ENCODE data around the gene GOSR2.
"Not testable (repeated sequence)": the region's sequence is repeated elsewhere in the genome, so short reads cannot be mapped to it uniquely, and the experiment has no call there.

Gene GOSR2

DNA sequence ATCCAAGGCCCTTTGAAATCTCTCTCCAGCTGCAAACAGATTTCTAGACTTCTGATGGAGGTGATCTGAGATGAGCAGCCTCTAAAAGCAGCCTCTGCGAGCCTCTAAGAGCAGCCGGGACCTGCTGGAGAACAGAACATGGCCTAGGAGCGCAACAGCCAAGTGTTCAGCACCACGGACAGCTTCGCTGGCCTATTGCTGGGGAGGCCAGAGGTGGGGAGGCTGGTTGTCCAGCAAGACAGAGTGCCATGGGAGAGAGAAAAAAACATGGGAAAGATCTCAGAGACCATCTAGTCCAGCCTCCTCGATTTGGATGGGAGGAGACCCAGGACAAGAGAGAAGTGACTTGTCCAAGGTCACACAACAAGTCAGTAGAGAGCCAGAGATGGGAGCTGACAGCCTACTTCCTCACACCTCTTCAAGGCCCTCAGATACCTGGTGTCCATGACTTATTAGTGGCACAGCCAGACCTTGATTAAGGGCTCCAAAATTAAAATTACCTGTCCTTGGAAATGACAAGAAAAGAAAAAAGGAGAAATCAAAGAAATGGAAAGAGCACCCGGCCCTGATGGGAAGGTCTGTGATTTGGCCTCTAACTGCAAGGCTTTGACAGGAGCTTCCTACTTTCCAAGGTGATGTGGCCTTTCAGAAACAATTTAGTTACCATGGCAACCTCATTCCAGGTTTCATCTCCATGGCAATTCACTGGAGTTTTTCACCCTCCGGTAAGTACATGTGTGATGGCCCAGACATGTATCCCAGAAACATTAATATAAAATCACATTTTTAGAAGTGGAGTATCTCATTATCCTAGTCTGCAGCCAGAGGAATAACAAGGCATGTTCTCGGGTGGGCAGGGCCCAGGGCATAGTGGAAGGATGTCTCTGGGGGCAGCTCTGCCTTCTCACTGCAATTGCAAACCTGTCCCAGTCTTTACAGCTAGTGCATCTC lies 41.6 kb downstream of the GOSR2 start:
- no peak for DNase-seq (ENCODE audit: low spot score)

DNA sequence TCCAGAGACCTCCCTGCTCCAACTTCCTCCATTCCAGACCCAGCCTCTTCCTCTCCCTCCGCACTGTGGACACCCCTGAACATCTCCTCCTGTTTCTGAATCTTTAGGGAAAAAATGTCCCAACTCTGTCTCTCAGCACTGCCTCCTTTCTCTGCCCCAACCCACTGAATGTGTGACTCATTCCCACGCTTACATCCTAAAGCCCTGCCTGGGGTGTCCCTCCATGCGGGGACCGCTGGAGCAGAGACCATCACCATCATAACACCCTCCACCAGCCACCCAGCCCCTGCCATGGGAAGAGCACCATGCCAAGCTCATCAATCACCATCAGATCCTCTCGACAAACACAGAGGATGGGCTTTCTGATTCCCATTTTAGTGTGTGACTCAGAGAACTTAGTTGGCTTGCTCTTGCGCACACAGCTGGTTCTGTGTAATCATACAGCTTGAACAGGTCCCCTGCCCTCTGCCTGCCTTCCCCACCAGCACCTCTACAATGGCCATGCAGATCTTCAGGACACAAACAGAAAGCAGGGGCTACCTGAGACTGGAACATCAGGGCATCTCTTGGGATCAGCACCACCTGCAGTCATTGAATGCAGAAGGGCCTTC lies 45.4 kb downstream of the GOSR2 start:
- no peak for DNase-seq (ENCODE audit: low spot score)

DNA sequence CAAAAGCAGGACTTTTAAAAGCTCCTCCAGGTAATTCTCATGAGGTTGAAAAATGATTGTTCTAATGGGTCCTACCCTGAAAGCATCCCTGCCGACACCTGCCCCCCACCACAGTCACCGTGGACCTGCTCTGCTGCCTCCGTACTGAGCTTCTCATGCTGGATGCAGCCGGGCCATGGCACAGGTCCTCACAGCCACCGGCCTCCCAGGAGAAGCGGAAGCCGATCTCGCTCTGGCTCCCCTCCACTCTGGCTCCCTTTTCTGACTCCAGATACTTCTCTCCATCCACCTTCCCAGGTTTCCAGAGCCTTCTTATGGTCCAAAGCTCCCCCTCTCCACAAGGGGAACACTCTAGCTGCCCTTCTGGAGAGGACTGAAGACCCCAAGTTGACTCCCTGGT lies 45.9 kb downstream of the GOSR2 start:
- DNase-seq (ENCODE audit: low spot score): no peak

DNA sequence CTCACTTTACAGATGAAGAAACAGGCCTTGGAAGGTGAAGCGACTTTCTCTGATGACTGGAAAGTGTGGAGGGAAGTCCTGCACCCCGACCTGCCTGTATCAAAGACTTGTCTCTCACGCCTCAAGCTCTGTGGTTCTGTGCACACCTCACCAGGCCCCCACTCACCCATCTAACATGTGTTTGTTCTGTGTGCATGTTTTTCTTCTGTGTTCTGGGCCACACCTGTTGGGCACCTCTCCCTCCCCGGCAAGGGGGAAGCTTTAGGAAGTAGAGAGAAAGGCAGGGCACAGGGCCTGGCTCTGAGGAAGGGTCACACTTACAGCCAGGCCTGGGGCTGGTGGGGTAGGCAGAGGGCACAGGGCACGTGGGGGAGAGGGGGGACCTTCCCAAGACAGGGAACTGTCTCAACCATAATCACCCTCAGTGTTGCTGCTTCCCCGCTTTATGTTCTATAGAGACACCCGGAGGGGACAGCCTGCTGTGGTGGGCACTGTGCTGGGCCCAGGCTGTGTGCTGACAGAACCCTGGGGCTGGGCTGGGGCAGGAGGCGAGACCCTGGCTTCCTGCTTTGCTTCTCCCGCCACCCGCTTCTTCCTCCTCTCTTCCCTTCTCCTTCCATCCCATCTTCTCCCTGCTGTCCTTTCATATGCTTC lies 48.8 kb downstream of the GOSR2 start:
- no peak for DNase-seq (ENCODE audit: low spot score)

DNA sequence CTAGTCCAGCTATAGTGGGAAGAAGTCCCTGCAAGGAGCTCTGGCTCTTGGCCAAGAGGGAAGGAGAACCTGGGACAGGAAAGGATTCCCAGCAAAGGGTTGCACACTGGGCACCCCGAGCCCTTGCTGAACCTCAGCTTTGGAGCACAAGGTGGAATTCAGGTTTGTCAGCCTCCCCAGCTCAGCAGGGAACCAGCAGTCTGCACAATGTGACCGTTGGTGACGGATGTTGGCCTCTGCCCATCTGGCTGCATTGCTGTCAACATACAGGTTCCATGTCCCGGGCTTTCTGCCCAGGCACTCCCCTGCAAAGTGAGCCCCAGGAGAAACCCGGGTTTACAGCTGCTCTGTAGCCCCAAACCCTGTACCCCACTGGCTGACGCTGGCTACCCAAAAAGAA lies 49.4 kb downstream of the GOSR2 start:
- DNase-seq (ENCODE audit: low spot score): no peak

DNA sequence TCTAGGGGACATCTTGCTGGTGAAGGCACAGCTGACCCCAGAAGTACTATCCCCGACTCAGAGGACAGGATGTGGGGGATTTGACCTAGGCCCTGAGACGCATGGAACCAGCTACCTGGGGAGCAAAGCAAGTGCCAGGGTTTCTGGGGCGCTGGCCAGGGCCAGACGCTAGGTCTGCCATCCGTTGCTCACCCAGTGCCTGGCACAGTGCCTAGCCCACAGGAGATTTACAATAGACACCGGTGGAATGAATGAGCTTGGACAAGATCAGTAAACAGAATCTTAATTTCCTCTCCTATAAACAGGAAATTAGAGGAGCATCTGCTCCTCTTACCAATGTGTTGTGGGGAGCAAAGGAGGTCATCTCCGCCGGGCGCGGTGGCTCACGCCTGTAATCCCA lies 51.1 kb downstream of the GOSR2 start:
- no peak for DNase-seq (ENCODE audit: low spot score)

DNA sequence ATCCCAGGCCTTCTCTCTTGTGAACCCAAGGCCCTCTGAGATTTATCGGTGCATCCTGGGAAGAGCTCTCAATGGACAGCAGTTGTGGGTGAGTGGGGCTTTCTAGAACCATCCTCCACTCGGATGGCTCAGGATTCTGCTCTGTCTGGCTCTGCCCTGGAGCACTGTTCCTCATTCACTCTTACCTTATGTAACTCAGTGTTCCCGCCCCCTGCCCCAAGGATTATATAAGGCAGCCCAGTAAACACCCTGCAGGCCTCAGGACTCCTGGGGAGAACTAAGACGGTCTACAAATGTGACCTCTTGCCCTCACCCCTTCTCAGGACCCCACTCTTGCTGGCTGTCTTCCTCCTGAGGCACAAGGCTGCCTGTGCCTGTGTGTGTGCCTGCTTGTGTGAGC lies 52.3 kb downstream of the GOSR2 start:
- no peak for DNase-seq (ENCODE audit: low spot score)

DNA sequence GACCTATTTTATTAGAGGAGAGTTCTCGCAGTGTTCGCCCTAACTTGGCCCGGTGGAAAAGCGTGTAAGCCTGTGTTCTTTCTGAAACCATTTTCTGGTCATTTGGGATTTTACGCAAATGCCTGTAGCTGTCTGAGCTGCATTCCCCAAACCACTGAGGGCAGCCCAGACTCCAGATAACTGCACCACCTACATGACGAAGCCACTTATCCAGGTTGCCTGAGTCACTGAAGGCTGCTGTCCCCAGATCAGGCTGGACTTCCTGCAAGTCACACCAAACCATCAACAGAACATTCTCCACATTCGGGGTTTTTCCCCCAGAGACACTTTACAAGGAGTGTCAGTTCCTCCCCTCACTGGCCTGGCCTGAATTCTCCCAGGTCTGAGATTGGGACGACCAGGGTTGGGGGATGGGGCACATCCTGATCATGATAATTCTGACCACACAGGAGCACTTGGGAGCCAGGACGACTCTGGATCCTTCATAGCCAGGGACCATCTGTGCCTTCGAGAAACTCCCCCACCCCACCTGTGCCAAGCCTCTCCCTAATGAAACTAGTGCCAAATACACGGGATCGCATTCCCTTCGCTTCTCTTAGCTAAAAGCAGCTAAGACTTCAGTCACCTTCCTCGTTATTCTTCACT lies 53.8 kb downstream of the GOSR2 start:
- DNase-seq (ENCODE audit: low spot score): no peak

DNA sequence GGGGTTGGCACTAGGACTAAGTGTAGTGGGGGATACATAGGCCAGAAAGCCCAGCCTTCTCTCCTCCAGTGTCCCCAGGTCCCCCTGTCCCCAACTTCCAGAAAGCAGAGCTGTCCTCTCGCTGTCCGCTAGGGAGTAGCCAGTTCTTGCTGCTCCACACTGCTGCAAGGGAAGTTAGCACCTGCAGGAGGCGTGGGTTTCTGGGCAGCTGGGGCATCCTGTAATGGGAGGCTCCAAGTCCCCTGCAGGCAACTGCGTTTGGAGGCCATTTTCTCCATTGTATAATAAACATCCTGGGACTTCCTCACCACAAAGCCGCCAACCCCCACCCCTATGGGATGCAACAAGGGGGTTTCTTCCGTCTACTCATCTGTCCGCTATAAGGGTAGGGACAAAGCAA lies 54.4 kb downstream of the GOSR2 start:
- DNase-seq (ENCODE audit: low spot score): no peak

DNA sequence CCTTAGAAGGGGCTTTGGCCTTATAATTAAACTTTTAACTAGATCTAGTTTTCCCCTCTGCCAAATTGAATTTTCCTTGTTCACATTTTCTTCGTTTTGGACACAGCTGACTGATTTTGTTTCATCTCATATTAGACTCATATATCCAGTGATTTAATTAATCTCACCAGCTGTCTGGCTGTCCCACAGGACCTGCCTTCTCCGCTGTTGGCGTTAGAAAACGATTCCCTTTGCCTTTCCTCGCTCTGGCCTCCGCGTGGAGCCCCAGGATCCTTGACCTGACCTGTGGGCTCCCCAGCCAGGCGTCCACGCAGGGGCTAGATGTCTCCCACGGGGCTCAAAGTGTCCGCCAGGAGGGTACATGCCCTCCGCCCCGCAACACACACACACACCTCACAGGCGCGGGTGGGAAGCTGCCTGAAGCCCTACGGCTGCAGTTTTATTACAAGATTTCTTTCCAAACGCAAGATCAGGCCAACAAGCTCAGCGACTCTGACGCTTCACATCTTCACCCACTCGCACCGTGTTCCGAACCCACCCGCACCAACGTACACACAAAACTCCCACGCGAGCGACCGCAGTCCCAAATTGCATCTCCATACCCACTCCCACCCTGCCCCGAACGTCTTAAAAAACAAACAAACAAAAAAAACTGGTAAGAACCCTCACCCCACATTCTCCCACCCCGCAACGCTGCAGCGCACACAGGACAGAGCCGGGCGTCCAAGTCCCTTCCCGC lies 55.0 kb downstream of the GOSR2 start:
- DNase-seq (ENCODE audit: low spot score): no peak

DNA sequence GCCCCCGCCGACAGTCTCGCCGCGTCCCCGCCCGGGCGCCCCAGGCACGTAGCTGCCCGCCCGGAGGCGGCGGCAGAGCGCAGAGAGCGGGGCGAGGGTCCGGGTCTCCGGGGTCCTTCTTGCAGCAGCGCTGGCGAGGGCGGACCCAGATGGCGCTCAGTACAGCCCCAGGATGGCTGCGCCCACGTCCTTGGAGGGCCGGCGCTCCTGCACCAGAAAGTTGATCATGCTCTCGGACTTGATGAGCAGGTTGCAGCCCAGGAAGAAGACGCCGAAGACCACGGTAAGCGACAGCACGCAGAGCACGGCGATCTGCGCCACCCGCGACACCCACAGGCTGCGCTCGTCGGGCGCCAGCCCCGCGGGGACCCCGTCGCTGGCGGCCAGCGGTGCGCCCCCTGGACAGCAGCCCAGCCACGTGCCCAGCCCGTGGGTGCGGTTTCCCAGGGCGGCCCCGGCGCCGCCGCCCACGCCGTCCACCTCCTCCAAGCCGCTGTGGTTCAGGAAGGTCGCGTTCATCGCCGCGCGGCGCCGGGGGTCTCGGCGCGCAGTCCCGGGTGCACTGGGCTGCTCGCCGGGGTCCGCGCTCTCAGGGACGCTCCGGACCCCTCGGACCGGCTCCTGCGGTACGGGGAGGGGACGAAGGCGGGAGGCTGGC lies 55.7 kb downstream of the GOSR2 start:
- no peak for DNase-seq (ENCODE audit: low spot score)

DNA sequence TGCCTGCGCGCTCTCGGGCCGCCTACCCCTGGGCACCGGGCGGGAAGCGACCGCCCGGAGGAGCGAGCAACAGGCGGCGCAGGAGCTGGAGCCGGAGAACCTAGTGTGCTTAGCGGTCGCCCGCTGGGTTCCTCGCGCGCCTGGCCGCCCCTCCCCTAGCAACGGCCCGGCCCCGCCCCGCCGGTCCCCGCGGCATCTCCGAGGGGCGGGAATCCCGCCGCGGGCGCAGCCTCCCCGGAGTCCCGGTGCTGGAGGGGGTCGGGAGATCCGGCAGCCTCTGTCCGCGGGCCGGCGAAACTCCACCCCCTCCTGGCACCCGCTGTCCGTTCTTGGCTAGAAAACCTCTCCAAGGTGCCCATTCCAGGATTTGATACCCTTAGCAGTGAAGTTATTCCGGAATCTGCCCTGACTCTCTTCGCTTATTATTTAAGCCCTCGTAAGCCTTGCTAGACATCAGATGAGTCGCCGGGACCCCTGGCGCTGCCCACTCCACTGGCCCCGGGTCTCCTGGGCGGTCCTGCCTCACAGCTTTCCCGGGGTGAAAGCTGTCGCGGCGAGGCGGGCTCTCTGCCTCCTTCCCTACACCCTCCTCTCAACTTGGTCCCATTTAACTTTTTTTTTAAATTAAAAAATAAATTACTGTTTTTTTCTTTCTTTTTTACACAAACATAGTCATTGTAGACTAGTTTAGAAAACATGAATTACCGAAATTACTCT lies 56.3 kb downstream of the GOSR2 start, which contains the start of gene RPRML:
Gene RPRML, minus strand, starts transcription at position 107 of the 717 bp plus-strand sequence. CDS start 246 bp downstream, outside the sequence.
- DNase-seq (ENCODE audit: low spot score): no peak

DNA sequence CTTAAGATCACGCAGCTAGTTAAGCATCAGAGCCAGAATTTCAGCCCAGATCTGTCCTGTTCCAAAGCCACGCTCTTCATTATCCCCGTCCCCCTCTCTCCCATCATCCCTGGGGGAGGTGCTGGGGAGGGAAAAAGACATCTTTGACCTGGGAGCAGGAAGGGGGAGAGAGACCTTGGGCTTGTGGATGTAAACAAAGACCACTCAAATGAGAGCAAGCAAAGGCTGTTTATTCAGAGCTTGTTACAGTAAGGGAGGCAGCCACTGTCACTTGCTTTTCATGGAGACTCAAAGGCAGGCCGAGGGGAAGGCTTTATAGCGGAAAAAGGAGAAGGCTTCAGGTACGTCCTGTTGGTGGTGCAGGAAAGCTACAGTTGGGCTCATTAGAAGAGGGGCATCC lies 59.6 kb downstream of the GOSR2 start:
- no peak for DNase-seq (ENCODE audit: low spot score)

DNA sequence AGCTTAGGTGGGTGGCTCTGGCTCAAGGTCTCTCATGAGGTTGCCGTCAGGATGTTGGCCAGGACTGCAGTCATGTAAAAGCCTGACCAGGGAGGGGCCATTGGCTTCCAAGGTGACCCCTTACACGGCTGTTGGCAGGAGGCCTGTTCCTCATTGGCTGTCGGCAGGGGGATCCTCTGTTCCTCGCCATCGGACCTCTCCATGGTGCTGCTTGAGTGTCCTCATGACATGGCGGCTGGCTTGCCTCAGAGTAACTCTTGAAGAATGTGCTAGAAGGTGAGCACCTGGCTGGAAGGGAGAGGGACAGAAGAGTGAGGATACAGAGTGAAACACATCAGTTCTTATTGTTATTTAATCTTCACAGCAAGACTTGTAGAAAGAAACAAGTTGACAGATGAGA lies 60.8 kb downstream of the GOSR2 start:
- DNase-seq (ENCODE audit: low spot score): no peak

DNA sequence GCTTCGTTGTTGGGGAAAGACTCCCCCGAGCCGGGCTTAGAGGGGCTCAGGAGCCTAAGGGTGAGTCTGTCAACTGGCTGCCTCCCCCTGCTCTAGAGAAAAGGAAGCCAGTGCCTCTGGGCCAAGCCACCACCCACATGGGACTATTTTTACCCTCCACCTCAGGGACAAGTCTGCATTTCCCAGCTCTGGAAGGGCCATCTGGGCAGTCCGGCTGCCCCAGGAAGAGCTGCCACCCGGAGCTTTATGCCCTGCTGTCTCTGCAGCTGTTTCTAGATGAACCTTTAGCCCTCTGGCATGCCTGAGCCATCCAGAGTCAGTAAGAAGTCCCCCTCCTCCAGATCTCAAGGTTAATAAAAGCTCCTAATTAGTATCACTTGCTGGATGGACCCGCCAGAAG lies 61.4 kb downstream of the GOSR2 start:
- DNase-seq (ENCODE audit: low spot score): no peak

DNA sequence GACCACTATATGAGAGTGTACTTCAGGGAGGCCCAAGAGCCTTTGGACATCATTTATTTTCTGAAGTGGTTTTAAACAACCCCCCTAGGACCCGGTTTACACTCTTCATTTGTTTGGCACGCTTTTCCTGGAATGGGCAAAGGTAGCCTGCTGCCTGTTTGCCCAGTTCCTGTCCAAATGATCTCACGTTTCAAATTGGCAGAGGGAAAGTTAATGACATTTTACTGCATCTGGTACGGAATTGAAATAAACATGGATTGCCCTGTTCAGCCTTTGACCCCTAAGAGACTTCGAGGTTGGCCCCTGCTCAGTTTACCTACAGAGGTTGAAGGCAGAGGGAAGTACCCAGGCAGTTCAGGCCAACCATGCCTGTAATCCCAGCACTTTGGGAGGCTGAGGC lies 61.9 kb downstream of the GOSR2 start:
- no peak for DNase-seq (ENCODE audit: low spot score)

DNA sequence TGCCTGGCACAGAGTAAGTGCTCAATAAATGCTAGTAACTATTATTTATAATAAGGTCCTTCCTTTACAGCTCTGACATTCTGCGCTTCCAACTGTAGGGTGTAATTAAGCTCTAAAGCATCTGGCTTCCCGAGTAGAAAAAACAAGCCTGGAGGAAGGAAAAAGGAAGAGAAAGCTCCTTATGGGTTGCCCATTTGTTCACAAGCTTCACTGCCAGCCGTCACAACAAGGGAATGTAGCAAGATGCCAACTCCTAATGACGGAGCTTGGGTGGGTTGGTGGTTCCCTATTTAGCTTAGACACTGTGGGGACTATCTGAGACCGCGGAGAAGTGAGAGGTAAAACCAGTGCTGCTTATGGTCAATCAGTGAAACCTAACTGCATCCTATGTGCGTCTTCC lies 63.4 kb downstream of the GOSR2 start:
- no peak for DNase-seq (ENCODE audit: low spot score)

DNA sequence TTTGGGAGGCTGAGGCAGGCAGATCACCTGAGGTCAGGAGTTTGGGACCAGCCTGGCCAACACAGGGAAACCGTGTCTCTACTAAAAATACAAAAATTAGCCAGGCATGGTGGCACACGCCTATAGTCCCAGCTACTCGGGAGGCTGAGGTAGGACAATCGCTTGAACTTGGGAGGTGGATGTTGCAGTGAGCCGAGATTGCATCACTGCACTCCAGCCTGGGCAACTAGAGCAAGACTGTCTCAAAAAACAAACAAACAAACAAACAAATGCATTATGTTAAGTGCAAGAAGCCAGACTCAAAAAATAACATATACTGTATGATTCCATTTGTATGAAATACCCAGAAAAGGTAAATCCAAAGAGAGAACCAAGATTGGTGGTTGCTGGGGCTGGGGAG lies 65.0 kb downstream of the GOSR2 start:
- not testable (repeated sequence) for DNase-seq (ENCODE audit: low spot score)

DNA sequence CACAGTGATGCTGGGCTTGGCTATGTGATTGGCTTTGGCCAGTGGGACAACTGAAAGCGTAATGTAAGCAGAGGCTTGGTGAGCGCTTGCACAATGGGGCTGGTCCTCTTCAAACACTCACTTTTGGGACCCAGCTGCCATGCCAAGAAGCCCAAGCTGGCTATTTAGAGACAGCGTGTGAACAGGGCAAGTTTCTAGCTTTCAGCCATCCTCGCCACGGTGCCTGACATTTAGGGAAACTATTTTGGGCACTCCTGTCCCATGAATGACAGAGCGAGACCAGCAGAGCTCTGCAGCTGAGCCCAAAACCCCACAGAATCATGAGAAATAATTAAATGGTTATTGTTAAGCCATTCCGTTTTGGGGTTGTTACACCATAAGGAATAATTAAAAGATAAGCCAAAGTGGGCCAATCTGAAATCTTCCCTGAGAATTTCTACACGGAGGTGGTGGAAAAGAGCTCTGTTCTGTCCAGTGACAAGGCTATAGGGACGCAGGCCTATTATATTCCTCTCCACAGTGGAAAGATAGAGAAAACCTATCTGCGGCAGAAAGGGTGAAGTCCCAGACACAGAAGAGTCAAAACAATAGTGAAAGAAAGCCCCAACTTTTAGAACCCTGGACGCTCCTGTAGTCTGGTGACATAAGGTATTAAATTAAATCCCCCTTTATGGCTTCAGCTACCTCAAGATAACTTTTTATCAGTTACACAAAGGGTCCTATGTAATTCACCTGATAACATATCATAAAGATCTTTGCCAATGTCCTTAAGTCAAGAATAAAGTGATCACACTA lies 66.9 kb downstream of the GOSR2 start:
- DNase-seq (ENCODE audit: low spot score): no peak

DNA sequence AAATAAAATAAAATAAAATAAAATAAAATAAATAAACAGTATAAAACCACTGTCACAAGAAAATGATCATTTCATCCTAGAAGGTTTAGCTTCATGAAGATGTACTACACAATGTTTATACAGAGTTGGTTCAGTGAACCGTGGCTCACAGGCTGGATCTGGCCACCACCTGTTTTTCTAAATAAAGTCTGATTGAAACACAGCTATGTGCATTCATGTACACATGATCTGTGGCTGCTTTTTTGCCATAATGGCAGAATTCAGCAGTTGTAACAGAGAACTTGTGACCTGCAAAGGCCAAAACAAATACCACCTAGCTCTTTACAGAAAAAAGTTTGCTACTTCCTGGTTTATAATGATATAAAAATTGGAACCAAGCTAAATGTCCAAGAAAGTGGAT lies 68.7 kb downstream of the GOSR2 start:
- no peak for DNase-seq (ENCODE audit: low spot score)
